HUES64 (cell line): ENCODE measurements around the gene RHOB.
"Not testable (repeated sequence)": the region's sequence is repeated elsewhere in the genome, so short reads cannot be mapped to it uniquely, and the experiment has no call there.

Experiments used
- H3K27ac ChIP-seq: 2 replicates; pipeline ENCODE4 v1.7.0; 2013; ENCODE audit warnings: low read depth, low read length, inconsistent platforms
- H3K27me3 ChIP-seq: 2 replicates; pipeline ENCODE4 v1.6.1; 2013; ENCODE audit warnings: mild to moderate bottlenecking, low read length; ENCODE audit not compliant: insufficient read depth
- H3K36me3 ChIP-seq: 2 replicates; pipeline ENCODE4 v1.6.1; 2013; ENCODE audit warnings: mild to moderate bottlenecking, low read length; ENCODE audit not compliant: insufficient read depth
- H3K4me1 ChIP-seq: 2 replicates; pipeline ENCODE4 v1.6.1; 2013; ENCODE audit warnings: mild to moderate bottlenecking, low read length, moderate library complexity; ENCODE audit not compliant: insufficient read depth
- H3K4me3 ChIP-seq: 2 replicates; pipeline ENCODE4 v1.5.1; 2013; ENCODE audit warnings: mild to moderate bottlenecking, low read length, moderate library complexity
- H3K9ac ChIP-seq: 2 replicates; pipeline ENCODE4 v1.6.1; 2013; ENCODE audit warnings: mild to moderate bottlenecking, low read depth, low read length
- H3K9me3 ChIP-seq: 2 replicates; pipeline ENCODE4 v1.6.1; 2013; ENCODE audit warnings: low read depth, low read length; ENCODE audit not compliant: insufficient read depth
- WGBS: fragments of 150-250, 120-280 bp; methylation state at CpG from one replicate; pipeline ENCODE4 v1.1.7; 2013; ENCODE audit warnings: missing lambda C conversion rate; 5-methylcytosine and 5-hydroxymethylcytosine counted together

Gene RHOB

GRCh38 chr2:20491739-20492531 is 45.1 kb downstream of the RHOB start:
- Histone ChIP-seq H3K36me3 (no peaks in the 10 kb centered on the region), H3K27ac (no peak overlapping the region), H3K9me3 (no peaks in the 10 kb centered on the region), H3K4me1 (peaks cover 25% of the 10 kb centered on the region), H3K27me3 (no peaks in the 10 kb centered on the region), H3K4me3 (no peak overlapping the region), H3K9ac (no peak overlapping the region)
- WGBS, result 76% methylated on average over 13 of the region's 15 CpGs

- H3K4me1 ChIP-seq, result peaks cover 14% of the 10 kb centered on the region; the same call in 1 of the 2 replicates
- H3K9ac ChIP-seq, H3K4me3 ChIP-seq, H3K27ac ChIP-seq, H3K36me3 ChIP-seq, H3K9me3 ChIP-seq, H3K27me3 ChIP-seq: not testable (repeated sequence)
- 98% methylated on average over 3 of the region's 3 CpGs for WGBS
These were observed 46.2 kb downstream of the RHOB start for GRCh38 chr2:20493095-20493494.

- H3K9me3 ChIP-seq, result no peaks in the 10 kb centered on the region
- no peaks in the 10 kb centered on the region for H3K27me3 ChIP-seq
- no peak overlapping the region for H3K27ac ChIP-seq
- no peak overlapping the region for H3K9ac ChIP-seq
- H3K4me1 ChIP-seq, result peaks cover 4% of the 10 kb centered on the region; the same call in 1 of the 2 replicates
- H3K4me3 ChIP-seq, result no peak overlapping the region
- H3K36me3 ChIP-seq, result no peaks in the 10 kb centered on the region
- WGBS, result 80% methylated on average over 1 of the region's 1 CpG
These were observed 47.4 kb downstream of the RHOB start for GRCh38 chr2:20494241-20494640.

- Histone ChIP-seq H3K27ac (no peak overlapping the region), H3K4me3 (no peak overlapping the region), H3K36me3 (no peaks in the 10 kb centered on the region), H3K27me3 (no peaks in the 10 kb centered on the region), H3K4me1 (peaks cover 4% of the 10 kb centered on the region; the same call in 1 of the 2 replicates), H3K9ac (no peak overlapping the region), H3K9me3 (no peaks in the 10 kb centered on the region)
- 79% methylated on average over 9 of the region's 10 CpGs for WGBS
These were observed 49.4 kb downstream of the RHOB start for GRCh38 chr2:20496076-20496872.

GRCh38 chr2:20496942-20497341 is 50.1 kb downstream of the RHOB start:
- no peaks in the 10 kb centered on the region for H3K36me3 ChIP-seq
- no peaks in the 10 kb centered on the region for H3K9me3 ChIP-seq
- peaks cover 4% of the 10 kb centered on the region; the same call in 1 of the 2 replicates for H3K4me1 ChIP-seq
- H3K4me3 ChIP-seq, result no peak overlapping the region
- no peak overlapping the region for H3K9ac ChIP-seq
- 91% methylated on average over 11 of the region's 11 CpGs for WGBS
- no peaks in the 10 kb centered on the region for H3K27me3 ChIP-seq
- H3K27ac ChIP-seq, result no peak overlapping the region
